Transverse colon (tissue), 3 donors: ENCODE measurements around the gene BZW1.

Source experiments
- EP300 ChIP-seq: sonication (generic); formaldehyde crosslinking; IDR thresholded peaks from one replicate; pipeline ENCODE4 v1.6.1; 2017; ENCODE audit warnings: antibody characterized with exemption, low read depth
- TF ChIP-seq, protein P1 (sequence below), 5 experiments: fragments of 200-600 bp in 3 of 5; fragments of 450-650 bp in 2 of 5; sonication (generic) in 3 of 5; IDR thresholded peaks; 1 replicate in 2 of 5; 2 replicates in 3 of 5; pipeline ENCODE4 v1.5.1; 2016 to 2017; ENCODE audit warnings: antibody characterized with exemption in 5 of 5, inconsistent platforms in 3 of 5, mild to moderate bottlenecking in 2 of 5, moderate library complexity in 1 of 5

DNA sequence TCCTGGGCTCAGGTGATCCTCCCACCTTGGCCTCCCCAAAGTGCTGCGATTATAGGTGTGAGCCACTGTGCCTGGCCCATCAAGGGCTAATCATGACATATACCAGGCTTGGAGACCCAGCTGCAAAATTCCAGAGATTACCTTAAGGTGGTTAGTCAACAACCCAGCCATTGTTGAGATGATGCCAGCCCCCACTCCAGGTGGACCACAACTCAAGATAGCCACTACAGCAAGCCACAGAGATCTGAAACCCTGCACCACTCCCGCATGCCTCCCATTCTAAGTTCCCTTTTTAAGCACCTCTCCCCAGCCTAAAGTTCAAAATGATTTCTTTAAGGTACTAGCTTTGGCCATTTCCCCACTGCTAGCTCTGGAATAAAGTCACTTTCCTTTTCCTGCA is 57.3 kb downstream of the BZW1 start:
- TF ChIP-seq, protein P1, sequence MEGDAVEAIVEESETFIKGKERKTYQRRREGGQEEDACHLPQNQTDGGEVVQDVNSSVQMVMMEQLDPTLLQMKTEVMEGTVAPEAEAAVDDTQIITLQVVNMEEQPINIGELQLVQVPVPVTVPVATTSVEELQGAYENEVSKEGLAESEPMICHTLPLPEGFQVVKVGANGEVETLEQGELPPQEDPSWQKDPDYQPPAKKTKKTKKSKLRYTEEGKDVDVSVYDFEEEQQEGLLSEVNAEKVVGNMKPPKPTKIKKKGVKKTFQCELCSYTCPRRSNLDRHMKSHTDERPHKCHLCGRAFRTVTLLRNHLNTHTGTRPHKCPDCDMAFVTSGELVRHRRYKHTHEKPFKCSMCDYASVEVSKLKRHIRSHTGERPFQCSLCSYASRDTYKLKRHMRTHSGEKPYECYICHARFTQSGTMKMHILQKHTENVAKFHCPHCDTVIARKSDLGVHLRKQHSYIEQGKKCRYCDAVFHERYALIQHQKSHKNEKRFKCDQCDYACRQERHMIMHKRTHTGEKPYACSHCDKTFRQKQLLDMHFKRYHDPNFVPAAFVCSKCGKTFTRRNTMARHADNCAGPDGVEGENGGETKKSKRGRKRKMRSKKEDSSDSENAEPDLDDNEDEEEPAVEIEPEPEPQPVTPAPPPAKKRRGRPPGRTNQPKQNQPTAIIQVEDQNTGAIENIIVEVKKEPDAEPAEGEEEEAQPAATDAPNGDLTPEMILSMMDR (IDR thresholded peaks at IDR 0.05): no peak
- no peak for TF ChIP-seq EP300
